ENCODE measurements around the gene HMCN2.
"Not testable (repeated sequence)": the region's sequence is repeated elsewhere in the genome, so short reads cannot be mapped to it uniquely, and the experiment has no call there.

The HMCN2 gene

DNA sequence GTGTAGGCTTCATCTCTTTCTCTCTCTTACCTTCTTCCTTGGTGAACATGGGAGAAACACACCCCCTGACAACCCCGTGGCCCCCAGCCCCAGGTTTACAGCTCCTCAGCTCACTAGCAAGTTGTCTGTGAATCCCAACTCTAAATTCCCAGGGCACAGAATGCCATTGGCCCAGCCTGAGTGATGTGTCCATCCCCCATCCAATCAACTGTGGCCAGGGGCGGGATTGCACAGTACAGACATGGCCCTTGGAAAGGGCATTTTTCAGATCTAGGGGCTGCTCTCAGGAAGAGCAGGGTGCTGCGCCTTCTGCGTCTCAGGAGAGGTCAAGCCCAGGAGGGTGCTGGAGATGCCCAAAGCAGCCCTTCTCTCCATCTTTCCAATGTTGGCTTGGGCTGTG is 131.0 kb downstream of the HMCN2 start:
- no peak for DNase-seq

DNA sequence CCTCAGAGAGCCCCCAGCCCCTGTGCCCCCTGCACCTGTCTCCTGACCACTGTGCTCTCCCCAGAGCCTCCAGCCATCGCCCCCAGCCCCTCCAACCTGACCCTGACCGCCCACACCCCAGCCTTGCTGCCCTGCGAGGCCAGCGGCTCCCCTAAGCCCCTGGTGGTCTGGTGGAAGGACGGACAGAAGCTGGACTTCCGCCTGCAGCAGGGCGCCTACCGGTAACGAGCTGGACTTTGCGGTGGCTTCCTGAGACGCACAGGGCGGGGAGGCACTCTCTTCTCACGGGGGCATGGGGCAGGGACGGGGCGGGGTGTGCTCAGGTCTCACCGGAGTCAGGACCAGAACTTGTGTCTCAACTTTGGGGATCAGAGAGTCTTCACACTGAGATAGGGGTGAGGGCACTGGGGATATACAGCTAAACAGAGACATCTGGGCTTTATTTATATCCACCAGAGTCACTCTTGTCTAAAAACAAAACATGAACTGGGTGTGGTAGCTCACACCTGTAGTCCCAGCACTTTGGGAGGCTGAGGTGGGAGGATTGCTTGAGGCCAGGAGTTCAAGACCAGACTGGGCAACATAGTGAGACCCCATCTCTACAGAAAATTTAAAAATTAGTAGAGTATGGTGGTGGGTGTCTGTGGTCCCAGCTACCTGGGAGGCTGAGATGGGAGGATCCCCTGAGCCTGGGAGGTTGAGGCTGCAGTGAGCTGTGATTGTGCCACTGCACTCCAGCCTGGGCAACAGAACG is 133.1 kb downstream of the HMCN2 start:
- DNase-seq: no peak

DNA sequence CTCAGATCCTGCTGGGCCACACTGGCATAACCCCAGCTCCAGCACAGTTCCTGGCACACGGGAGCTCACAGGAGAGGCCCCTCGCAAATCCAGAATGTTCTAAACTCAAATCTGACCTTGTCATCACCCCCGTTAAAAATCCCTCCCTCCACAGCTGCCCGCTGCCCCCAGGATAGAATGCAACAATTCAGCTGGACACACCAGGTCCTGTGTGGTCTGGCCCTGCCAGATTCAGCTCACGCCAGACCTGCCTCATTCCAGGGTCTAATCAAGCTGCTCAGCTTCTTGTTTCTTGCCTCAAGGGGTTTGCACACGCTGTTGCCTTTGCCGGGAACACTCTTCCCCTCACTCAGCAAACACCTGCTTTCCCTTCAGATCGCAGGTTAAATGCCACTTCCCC is 134.2 kb downstream of the HMCN2 start:
- no peak for DNase-seq

DNA sequence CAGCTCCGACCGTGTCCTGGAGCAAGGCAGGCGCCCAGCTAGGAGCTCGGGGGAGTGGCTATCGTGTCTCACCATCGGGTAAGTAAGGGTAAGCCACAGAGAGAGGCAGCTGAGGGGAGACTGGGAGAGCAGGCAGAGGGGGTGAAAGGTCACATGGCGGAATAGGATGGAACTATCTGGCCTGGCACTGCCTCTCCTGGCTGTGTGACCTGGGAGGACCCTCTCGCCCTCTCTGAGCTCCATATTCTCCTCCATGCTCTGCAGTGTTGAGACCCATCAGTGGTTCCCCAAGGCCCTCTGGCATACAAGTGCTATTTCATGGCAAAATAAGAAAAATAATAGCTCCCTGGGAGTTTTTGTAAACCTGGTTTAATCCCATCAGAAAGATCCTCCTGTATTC is 135.3 kb downstream of the HMCN2 start:
- no peak for DNase-seq

DNA sequence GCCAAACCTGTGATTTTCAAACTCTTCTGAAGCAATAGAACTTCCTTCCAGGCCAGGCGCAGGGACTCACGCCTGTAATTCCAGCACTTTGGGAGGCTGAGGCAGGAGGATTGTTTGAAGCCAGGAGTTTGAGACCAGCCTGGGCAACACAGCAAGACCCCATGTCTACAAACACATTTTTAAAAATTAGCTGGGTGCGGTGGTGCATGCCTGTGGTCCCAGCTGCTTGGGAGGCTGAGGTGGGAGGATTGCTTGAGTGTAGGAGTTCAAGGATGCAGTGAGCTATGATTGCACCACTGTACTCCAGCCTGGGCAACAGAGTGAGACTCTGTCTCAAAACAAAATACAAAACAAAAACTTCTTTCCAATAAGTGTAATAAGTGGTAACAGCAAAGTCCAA is 136.2 kb downstream of the HMCN2 start:
- DNase-seq: not testable (repeated sequence)

DNA sequence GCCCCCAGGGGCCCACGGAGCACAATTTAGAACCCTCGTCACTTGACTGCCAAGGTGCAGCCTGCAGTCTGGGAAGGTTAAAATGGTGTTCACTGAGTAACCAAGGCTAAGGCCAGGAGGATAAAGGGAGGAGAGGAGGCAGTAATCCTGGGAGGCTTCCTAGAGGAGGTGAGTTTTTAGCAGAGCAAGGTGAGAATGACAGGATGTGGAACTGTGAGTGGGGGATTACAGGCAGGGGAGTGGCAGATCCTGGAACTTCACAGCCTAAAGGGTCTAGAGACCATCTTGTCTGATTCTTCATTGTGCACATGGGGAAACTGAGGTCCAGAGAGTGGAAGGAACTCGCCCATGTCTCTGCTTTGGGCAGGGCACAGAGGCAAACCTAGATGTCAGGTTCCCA is 136.7 kb downstream of the HMCN2 start:
- DNase-seq: no peak

DNA sequence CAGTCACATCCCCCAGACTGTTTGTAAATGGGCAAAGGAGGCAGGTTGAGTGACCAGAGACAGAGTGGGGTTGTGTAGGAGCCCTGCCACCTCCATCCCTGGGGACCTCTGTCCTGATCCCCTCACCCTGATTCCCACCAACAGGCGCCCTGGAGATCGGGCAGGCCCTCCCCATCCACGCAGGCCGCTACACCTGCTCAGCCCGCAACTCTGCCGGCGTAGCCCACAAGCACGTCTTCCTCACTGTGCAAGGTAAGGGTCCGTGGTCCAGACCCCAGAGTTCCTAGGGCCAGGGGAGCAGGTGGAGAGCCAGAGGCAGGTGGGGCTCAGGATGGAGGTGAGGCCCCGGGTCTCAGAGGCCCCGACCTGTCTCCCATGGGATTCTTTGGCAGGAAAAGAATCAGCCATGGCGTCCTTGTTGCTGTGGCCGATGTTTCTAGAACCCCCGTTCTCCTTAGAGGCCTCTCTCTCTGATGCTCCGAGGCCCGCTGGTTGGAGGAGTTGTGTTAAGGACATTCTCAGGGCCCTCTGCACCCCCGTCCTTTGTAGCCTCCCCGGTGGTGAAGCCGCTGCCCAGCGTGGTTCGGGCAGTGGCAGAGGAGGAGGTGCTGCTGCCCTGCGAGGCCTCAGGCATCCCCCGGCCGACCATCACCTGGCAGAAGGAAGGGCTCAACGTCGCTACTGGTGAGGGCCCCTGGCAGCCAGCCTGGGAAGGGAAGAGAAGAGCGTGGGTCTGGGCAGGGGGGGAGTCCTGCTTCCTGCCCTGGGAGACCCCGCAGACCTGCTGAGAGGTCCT is 137.3 kb downstream of the HMCN2 start:
- no peak for DNase-seq

DNA sequence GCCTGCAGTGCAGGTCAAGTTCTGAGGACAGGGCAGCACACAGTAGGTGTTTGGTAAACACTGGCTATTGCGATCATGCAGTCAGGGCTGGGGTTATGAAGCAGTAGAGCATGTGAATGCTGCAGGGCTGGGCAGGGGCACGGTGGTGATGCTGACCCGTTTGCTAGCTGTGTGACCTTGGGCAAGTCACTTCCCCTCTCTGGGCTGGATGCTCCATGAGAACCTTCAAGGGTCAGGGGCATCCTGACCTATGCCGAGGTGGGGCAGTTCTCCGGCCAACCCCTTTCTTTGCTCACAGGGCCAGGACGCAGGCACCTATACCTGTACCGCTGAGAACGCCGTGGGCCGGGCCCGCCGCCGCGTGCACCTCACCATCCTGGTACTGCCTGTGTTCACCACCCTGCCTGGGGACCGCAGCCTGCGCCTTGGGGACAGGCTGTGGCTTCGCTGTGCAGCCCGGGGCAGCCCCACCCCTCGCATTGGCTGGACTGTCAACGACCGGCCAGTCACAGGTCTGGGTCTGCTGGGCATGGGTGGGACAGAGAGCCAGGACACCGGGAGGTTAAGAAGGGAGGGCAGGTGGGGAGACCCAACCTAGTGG is 140.2 kb downstream of the HMCN2 start:
- no peak for DNase-seq

DNA sequence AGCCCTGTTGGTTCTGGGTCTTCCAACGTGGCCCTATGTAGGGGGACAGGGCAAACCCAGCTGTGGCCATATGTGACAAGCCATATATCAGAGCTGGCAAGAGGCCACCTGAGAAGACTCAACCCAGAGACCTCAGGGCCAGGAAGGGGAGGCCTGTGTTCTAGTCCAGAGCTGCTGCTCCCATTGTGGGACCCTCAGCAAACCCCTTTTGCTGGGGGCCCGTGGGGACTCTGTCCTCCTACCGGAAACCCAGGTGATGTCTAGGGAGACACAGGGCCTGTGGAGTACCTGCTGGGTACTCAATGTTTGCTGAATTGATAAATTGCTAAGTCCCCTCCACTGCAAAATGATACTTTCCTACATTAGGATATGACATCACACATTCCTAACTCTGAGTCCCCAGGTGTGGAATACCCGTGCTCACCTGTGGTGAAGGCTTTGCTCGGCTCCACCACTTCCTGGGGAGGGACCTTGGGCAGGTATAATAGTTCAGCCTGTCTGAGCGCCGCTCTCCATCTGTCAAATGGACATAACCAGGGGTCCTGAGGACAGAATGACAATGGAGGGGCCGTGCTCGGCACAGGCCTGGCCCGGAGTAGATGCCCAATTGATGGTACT is 140.8 kb downstream of the HMCN2 start:
- no peak for DNase-seq

DNA sequence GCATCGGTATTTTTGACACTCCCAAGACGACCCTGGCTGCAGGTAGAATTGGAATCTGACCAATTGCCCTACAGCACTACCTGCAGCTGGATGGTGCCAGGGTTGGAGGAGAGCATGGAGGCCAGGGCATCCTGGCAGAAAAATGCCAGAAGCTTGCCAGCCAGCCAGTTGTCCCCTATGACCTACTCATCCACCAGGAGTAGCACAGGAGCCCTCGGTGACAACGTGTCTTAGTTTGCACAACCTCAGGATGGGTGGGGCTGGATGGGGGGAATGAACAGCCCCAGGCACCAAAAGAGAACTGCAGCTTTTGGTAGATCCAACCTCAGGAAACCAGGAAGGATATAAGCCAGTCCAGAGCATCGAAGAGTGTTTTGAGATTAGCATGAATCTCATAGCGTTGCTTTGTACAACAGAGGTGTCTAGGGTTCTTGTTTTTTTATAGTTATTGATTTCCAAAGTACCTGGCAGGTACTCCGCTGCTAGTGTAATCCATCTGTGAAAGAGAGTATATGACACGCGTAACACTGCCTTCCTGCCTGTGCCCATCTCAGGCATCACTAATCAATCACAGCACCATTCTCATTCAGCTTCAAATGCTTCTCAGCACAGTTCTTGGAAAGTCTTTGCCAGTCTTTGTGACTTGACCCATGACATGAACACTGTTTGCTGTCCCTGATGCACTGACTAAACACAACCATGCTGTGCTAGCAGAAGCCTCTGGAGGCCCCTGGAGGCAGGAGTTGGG is 142.5 kb downstream of the HMCN2 start:
- DNase-seq: no peak

DNA sequence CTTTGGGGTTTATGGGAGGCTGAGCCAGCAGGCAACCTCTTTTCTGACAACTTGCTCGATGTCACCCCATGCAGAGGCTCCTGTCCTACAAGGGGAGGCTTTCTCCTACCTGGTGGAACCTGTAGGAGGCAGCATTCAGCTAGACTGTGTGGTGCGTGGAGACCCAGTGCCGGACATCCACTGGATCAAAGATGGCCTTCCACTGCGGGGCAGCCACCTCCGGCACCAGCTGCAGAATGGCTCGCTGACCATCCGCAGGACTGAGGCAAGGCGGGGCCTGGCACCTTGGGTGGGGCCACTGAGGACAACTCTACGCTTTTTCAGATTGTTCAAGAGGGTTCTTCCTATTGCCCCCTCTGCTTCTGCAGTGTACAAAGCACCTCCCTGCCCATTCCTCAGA is 143.1 kb downstream of the HMCN2 start:
- no peak for DNase-seq

DNA sequence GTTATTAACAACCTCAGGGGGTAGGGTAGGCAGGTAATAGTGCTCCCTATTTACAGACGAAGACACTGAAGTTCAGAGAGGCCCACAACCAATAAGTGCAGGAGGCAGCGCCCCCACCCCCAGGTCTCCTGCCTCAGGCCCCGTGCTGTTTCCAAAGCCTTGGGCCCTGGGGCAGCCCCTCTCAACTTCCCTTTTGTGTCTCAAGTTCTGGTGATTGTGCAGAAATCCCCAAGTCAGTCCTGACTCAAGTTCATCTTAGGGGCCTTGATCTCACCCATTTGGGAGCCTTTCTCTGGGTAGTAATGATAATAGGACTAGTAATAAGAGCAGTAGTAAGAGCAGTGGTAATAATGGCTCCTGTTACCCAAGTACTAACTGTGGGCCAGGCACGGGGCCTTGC is 143.7 kb downstream of the HMCN2 start:
- no peak for DNase-seq

DNA sequence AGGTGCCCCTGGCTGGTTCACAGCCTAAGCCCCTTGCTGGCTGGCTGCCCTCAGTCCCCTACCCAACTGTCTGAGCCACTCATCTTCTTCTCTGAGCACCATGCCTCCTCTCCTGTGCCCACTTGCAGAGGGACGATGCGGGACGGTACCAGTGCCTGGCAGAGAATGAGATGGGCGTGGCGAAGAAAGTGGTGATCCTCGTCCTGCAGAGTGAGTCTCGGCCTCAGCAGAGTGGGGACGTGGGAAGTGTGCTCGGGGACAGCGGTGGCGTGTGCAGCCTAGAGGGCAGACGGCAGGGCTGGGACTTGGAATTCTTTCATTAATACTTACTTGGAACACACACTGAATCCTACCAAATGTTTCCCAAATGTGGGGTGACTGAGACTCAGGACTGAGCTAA is 144.9 kb downstream of the HMCN2 start:
- no peak for DNase-seq

DNA sequence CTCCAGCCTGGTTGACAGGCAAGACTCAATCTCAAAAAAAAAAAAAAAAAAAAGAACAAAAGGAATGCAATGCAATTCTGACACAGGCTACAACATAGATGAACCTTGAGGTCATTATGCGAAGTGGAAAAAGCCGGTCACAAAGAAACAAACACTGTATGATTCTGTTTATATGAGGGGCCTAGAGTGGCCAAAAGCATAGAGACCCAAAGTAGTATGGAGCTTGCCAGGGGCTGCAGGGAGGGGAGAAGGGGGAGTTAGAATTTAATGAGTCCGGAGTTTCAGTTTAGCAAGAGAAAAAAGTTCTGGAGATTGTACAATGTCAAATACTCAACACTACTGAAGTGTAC is 146.0 kb downstream of the HMCN2 start:
- no peak for DNase-seq

DNA sequence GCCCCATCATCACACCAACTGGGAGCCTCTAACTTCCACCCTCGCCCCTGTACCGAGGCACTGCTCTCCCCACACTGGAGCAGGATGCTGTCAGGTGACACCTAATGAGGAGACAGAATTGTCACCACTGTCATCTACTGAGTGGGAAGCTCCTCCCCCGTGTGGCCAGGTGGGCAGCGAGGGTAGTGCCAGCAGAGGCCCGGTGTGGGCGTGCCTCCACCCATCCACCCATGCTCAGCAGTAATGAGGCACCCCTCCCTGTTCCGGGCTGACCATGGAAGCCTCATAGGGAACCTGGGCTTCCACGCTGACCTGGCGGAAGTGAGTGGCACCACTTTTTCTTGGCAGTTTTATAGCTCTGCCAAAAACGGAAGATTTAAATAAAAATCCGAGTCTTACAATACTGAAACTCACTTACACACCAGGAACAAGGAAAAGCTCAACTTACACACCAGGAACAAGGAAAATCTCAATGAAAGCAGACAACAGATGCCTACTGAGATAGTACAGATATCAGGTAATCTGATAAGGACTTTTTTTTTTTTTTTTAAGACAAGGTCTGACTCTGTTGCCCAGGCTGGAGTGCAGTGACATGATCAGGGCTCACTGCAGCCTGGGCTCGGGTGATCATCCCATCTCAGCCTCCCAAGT is 148.6 kb downstream of the HMCN2 start:
- DNase-seq: no peak

DNA sequence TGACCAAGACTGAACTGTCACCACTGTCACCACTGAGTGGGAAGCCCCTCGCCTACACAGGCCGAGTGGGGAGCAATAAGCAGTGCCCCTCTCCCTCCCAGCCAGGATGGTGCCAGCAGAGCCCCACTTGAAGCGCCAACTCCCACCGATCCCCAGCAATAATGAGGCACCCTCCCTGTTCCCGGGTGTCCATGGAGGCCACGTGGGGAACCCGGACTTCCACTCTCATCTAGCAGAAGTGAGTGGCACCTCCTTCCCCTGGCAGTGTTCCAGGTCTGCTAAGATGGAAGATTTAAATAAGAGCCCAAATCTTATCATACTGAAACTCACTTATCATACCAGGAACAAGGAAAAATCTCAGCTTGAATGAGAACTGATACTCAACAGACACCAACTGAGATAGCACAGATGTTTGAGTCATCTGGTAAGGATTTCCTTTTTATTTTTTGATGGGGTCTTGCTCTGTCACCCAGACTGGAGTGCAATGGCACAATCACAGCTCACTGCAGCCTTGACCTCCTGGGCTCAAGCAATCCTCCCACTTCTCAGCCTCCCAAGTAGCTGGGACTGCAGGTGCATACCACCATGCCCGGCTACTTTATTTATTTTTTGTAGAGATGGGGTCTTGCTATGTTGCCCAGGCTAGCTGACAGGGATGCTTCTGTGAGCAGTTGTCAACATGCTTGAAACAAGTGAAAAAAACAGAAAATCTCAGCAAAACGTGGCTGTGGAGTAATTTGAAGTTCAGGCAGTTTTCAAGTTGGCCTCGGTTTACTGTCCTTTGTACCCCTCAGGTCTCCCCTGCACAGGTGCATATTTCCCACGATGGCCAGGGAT is 149.6 kb downstream of the HMCN2 start:
- DNase-seq: no peak

DNA sequence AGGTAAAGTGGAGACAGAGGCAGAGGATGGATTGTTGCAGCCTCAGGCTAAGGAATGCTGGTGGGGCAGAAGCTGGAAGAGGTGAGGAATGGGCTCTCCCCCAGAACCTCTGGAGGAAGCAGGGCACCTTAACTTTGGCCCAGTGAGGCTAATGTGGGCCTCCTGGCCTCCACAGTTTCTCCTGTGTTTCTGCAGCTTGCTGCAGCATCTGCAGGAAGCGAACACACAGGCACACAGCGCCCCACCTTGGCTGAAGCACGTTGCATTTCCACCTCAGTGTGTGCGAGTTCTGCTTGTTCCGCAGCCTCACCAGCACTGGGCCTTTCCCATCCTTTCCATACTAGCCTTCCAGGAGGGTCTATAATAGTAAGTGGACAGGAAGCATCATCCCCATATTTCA is 152.0 kb downstream of the HMCN2 start:
- no peak for DNase-seq

DNA sequence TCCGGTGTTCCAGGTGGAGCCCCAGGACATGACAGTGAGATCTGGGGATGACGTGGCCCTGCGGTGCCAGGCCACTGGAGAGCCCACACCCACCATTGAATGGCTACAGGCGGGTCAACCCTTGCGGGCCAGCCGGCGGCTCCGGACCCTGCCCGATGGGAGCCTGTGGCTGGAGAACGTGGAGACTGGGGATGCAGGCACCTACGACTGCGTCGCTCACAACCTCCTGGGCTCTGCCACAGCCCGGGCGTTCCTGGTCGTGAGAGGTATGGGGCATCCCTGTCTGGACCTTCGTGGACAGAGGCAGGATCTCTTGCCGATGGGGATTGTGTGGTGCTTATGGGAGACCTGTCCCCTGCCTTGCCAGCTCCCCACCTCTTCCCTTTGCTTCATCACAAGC is 153.2 kb downstream of the HMCN2 start:
- DNase-seq: no peak

DNA sequence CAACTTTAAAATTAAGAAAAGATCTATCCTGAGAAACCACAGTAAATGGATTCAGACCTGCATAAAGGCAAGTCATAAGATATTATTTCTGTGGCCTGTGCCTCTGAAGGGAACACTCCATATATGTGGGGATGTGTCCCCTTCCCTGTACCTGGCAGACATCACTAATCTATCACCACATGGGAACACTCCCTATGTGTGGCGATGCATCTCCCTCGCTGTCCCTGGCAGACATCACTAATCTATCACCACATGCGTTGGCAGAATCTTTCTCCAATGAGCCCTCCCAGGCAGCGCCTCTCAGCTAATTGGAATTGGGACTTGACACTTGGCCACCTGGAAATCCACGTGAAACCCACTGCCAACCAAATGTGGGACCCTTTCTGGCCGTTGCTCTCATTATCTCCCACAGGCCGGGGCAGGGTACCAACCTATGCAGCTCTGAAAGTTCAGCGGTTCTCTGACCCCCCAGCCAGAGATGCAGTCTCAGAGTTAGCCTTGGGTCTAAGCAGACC is 154.0 kb downstream of the HMCN2 start:
- DNase-seq: no peak

DNA sequence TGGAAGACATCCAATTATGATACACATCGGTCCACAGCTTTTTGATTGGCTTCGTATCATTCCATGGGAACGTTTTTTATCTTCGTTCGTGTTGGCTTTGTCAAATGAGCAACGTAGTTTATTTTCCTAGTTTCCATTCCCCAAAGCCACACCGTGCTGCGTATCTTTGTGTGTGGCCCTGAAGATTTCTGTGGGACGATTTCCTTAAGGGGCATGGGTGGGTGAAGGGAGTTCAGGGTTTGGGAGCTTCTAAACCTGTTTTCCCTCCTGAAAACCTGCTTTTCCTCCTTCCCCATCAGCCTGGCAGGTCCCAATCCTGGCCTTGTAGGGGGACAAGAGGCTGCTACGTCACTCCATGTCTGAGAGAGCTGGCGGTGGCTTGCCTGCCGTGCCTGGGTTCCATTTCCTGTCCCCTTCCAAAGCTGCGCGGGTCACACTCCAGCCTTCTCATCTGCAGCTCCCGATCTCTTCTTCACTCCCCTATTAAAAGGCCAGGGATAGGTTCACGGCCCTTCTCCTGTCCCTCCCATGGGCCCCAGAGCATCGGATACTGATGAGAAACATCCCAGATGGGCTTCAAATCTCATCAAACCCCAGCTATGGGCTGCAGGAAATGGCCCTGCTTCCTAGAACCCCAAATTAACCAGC is 155.7 kb downstream of the HMCN2 start:
- no peak for DNase-seq

DNA sequence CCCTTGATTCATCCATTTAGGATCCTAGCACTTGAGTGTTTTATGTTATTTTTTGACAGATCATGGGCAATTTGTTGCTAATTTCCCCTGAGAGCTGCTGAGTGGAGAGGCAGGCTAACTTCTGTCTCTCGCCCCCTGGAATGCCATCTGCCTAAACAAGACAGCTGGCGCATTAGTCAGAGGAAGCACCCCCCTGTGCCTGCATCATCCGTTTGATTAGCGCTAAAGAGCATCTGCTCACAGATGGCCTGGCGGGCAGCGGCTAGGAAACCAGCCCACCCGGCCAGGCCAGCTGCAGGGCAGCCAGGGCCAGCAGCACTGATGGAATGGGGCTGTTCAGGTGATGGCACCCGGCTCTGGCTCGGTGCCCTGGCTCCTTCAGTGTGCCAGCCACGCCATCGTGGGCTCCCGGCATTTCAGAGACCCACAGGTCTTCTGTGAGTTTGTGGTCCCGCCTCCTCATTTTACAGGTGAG is 156.3 kb downstream of the HMCN2 start:
- DNase-seq: no peak

Data from NK-92 treated with Interleukin-12 subunit alpha and Interleukin-12 subunit beta, amount 100 ng/mL, for 24 hours (cell line).